Neural crest cell (in vitro differentiated cells): ENCODE data around the gene TOM1. TPM values are rescaled to one million over a fixed set of nuclear protein-coding genes. Genes with fewer than 3 reads are reported as not detected.
"Not testable (repeated sequence)": the region's sequence is repeated elsewhere in the genome, so short reads cannot be mapped to it uniquely, and the experiment has no call there.

ENCODE experiments used
- DNase-seq: peaks from one replicate; pipeline ENCODE4 v3.0.0; 2021; ENCODE audit warnings: low read depth, mixed read lengths, low spot score
- H3K27ac Mint-ChIP-seq: one replicate; pipeline ENCODE4 v1.8.0; 2021; ENCODE audit warnings: mild to moderate bottlenecking, mixed read lengths; ENCODE audit not compliant: unreplicated experiment
- H3K27me3 Mint-ChIP-seq: 2 replicates; pipeline ENCODE4 v1.8.0; 2021; ENCODE audit warnings: low read depth, mild to moderate bottlenecking, mixed read lengths
- H3K36me3 Mint-ChIP-seq: 2 replicates; pipeline ENCODE4 v1.8.0; 2021; ENCODE audit warnings: low read depth, mild to moderate bottlenecking, mixed read lengths
- H3K4me1 Mint-ChIP-seq: 2 replicates; pipeline ENCODE4 v1.8.0; 2021; ENCODE audit warnings: mixed read lengths
- H3K4me3 Mint-ChIP-seq: one replicate; pipeline ENCODE4 v1.8.0; 2021; ENCODE audit warnings: mild to moderate bottlenecking, mixed read lengths
- H3K9me3 Mint-ChIP-seq: 2 replicates; pipeline ENCODE4 v1.8.0; 2021; ENCODE audit warnings: mixed read lengths
- total RNA-seq: library from RNA; stranded (reverse); gene quantifications from 2 replicates; pipeline ENCODE4 v1.2.1, GENCODE V29; 2021
- TF ChIP-seq, protein P1 (sequence below): fragments of 200-600 bp; sonication (generic); conservative IDR thresholded peaks from 2 replicates; pipeline ENCODE4 v1.5.0; 2021; ENCODE audit warnings: antibody characterized with exemption, mild to moderate bottlenecking

The TOM1 gene
- total RNA-seq, 1 donor from 2014 or later: 24.7 TPM

DNA sequence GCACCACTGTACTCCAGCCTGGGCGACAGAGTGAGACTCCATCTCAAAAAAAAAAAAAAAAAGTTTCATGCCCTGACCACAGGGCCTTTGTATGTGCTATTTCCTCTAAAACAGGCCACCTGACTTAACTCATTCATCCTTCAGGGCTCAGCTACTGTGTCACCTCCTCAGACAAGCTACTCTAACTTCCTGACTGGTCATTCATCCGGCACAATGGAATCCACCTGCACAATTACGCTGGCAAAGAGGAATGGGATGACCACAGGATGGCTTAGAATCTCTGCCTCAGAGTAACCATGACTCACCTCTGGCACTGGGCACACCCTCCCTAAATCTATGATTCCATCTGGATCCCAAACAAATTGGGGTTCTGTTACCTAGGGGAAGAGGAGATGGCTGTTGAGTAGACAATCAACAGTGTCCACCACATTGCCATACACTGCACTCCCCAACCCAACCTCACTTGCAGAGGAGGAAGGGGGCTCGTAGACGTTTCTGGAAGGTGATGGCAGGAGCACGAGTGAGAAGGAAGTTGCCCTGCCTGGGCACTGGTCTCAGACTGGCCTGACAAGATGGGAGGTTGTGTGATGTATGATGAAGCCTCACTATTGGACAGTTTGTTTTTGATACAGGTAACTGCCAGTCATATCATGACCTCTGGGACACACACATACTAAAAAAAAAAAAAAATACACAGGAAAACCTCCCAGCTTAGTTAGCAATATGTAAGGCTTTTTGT lies 58.4 kb downstream of the TOM1 start:
- Mint-ChIP-seq H3K9me3 (no peaks in the 10 kb centered on the region), H3K4me3 (no peak overlapping the region), H3K36me3 (no peaks in the 10 kb centered on the region), H3K27me3 (no peaks in the 10 kb centered on the region), H3K27ac (no peak overlapping the region), H3K4me1 (peaks cover 5% of the 10 kb centered on the region)
- TF ChIP-seq, protein P1, sequence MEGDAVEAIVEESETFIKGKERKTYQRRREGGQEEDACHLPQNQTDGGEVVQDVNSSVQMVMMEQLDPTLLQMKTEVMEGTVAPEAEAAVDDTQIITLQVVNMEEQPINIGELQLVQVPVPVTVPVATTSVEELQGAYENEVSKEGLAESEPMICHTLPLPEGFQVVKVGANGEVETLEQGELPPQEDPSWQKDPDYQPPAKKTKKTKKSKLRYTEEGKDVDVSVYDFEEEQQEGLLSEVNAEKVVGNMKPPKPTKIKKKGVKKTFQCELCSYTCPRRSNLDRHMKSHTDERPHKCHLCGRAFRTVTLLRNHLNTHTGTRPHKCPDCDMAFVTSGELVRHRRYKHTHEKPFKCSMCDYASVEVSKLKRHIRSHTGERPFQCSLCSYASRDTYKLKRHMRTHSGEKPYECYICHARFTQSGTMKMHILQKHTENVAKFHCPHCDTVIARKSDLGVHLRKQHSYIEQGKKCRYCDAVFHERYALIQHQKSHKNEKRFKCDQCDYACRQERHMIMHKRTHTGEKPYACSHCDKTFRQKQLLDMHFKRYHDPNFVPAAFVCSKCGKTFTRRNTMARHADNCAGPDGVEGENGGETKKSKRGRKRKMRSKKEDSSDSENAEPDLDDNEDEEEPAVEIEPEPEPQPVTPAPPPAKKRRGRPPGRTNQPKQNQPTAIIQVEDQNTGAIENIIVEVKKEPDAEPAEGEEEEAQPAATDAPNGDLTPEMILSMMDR: no peak
- DNase-seq: no peak

DNA sequence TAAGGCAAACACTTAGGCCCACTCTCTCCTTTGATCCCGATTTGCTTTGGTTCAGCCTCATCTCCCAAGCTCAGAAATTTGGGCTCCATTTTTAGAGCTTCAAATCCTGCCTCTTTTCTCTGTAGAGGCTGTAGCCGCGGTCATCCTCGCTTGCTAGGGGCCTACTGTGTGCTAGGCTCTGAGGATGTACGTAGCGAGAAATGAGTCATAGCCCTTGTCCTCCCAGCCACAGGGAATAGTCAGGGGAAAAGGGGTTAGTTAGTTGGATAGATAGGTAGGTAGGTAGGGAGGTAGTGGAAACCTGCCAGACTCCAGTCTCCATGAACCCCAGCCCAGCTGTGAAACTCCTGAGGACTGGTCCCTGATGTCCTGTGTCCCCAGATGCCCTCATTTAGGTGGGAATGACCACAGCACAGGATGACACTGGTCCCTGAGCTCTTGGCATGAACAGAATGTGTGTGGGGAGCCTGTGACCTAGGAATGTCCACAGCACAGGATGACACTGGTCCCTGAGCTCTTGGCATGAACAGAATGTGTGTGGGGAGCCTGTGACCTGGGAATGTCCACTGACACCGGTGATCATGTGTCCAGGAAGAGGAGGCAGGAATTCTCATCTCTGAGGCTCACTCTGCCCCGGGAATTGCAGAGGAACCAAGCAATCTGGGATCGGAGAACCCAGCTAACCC lies 59.8 kb downstream of the TOM1 start:
- Mint-ChIP-seq H3K27me3 (no peaks in the 10 kb centered on the region), H3K36me3 (no peaks in the 10 kb centered on the region), H3K4me3 (no peak overlapping the region), H3K4me1 (peaks cover 5% of the 10 kb centered on the region), H3K9me3 (no peaks in the 10 kb centered on the region), H3K27ac (no peak overlapping the region)
- no peak for DNase-seq
- TF ChIP-seq, protein P1: no peak

DNA sequence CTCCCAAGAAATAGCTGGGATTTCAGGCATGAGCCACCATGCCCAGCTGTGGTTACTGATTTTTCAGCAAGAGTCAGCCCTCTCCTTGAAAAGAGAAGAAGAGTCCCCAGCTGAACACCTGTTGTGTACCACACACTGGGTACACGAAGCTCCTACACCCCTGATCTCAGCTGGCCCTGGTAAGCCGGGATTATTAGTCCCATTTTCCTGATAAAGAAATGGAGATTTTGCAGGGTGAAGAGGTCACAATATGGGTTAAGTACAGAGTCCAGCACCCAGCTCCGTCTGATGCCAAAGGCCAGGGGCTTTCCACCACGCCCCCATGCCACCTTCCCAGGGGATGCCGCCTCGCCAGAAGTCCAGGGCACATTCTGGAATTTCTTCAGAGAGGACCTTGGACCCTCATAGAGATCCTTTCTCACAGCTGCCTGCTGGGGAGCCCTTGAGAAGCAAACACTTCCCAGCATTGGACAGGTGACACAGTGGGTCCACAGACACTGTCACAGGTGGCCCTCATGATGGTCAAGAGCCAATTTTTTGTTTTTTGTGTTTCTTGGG lies 61.4 kb downstream of the TOM1 start:
- Mint-ChIP-seq H3K4me3 (no peak overlapping the region), H3K4me1 (peaks cover 3% of the 10 kb centered on the region), H3K27ac (no peak overlapping the region), H3K36me3 (no peaks in the 10 kb centered on the region), H3K27me3 (no peaks in the 10 kb centered on the region), H3K9me3 (no peaks in the 10 kb centered on the region)
- TF ChIP-seq, protein P1: no peak
- no peak for DNase-seq

DNA sequence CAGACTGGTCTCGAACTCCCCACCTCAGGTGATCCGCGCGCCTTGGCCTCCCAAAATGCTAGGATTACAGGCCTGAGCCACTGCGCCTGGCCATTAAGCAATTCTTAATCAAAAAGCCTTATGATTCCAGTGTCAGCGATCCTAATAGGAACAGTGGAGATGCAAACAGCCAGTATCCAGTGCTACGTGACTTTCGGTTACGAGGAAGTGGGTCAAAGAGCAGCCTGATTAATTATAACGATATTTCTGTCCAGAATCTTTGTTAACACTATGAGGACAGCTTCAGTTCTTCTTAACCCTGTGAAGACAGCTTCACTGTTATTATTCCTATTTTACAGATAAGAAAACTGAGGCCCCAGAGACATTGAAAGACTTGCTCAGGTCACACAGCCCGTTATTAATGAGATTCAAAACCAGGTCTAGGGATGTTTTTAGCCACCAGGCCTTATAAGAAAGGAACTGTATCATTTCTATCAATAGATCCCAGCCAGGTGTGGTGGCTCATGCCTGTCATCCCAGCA lies 63.9 kb downstream of the TOM1 start:
- TF ChIP-seq, protein P1: no peak
- no peak overlapping the region for H3K4me3 Mint-ChIP-seq
- peaks cover 4% of the 10 kb centered on the region for H3K4me1 Mint-ChIP-seq
- no peaks in the 10 kb centered on the region for H3K27me3 Mint-ChIP-seq
- no peak for DNase-seq
- no peak overlapping the region for H3K27ac Mint-ChIP-seq
- no peaks in the 10 kb centered on the region for H3K36me3 Mint-ChIP-seq
- no peaks in the 10 kb centered on the region for H3K9me3 Mint-ChIP-seq

DNA sequence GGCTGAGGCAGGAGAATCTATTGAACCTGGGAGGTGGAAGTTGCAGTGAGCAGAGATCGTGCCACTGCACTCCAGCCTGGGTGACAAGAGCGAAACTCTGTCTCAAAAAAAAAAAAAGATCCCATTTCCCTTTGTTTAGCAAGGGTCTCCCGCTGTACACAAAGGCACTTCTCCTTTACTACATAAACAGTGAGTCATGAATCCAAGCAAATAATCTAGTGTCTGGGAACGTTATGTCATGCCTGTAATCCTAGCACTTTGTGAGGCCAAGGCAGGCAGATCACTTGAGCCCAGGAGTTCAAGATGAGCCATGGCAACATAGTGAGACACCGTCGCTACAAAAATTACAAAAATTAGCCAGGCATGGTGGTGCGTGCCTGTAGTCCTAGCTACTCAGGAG lies 64.5 kb downstream of the TOM1 start:
- H3K27me3 Mint-ChIP-seq, H3K4me3 Mint-ChIP-seq, H3K36me3 Mint-ChIP-seq, DNase-seq, H3K4me1 Mint-ChIP-seq, H3K27ac Mint-ChIP-seq, H3K9me3 Mint-ChIP-seq: not testable (repeated sequence)
